8988T (cell line): Measurements from ENCODE around the gene CTRB2.
"Not testable (repeated sequence)": the region's sequence is repeated elsewhere in the genome, so short reads cannot be mapped to it uniquely, and the experiment has no call there.

ENCODE experiments used
- DNase-seq: peaks from one replicate; pipeline ENCODE4 v3.0.0; 2011

CTRB2 gene

GRCh38 chr16:75225678-75226515, 18.9 kb upstream of the CTRB2 start:
- no peak for DNase-seq

GRCh38 chr16:75225092-75225491, 18.1 kb upstream of the CTRB2 start:
- no peak for DNase-seq

GRCh38 chr16:75224306-75225082, 17.5 kb upstream of the CTRB2 start:
- DNase-seq, result no peak

- not testable (repeated sequence) for DNase-seq
Observed at GRCh38 chr16:75223129-75223528, 16.2 kb upstream of the CTRB2 start.

- DNase-seq, result no peak
Observed at GRCh38 chr16:75222271-75222783, 15.4 kb upstream of the CTRB2 start.

GRCh38 chr16:75219838-75220237, 12.9 kb upstream of the CTRB2 start:
- DNase-seq, result no peak

GRCh38 chr16:75219088-75219487, 12.1 kb upstream of the CTRB2 start:
- no peak for DNase-seq

GRCh38 chr16:75218256-75219076, 11.5 kb upstream of the CTRB2 start, which contains the start of gene CTRB1:
Gene CTRB1, plus strand, starts transcription at chr16:75218988. Its CDS starts 20 bp downstream, at chr16:75219008.
- DNase-seq, result no peak

- no peak for DNase-seq
Observed at GRCh38 chr16:75217389-75217851, 10.5 kb upstream of the CTRB2 start.

- DNase-seq, result no peak
Observed at GRCh38 chr16:75216576-75216975, 9.6 kb upstream of the CTRB2 start.

- no peak for DNase-seq
Observed at GRCh38 chr16:75216127-75216526, 9.2 kb upstream of the CTRB2 start.

- not testable (repeated sequence) for DNase-seq
Observed at GRCh38 chr16:75211286-75211685, 4.3 kb upstream of the CTRB2 start.

- DNase-seq, result no peak
Observed at GRCh38 chr16:75209944-75210343, 3.0 kb upstream of the CTRB2 start.

- not testable (repeated sequence) for DNase-seq
Observed at GRCh38 chr16:75209514-75209913, 2.6 kb upstream of the CTRB2 start.

- no peak for DNase-seq
Observed at GRCh38 chr16:75208861-75209505, 2.0 kb upstream of the CTRB2 start.

- DNase-seq, result no peak
Observed at GRCh38 chr16:75208242-75208825, 1.4 kb upstream of the CTRB2 start.

- DNase-seq, result no peak
Observed at GRCh38 chr16:75207831-75208230, 870 bp upstream of the CTRB2 start.

- DNase-seq, result not testable (repeated sequence)
Observed at GRCh38 chr16:75205961-75206748, 806 bp downstream of the CTRB2 start.

GRCh38 chr16:75205438-75205837, 1.5 kb downstream of the CTRB2 start:
- DNase-seq, result not testable (repeated sequence)

- DNase-seq, result not testable (repeated sequence)
Observed at GRCh38 chr16:75204905-75205304, 2.1 kb downstream of the CTRB2 start.

- DNase-seq, result peak; percentile 9
Observed at GRCh38 chr16:75204410-75204758, 2.6 kb downstream of the CTRB2 start.
